Colonic mucosa (tissue), 4 donors: ENCODE data around the gene OPCML. TPM values are rescaled to one million over a fixed set of nuclear protein-coding genes. Genes with fewer than 3 reads are reported as not detected.

Experiments
- DNase-seq: peaks from one replicate; pipeline ENCODE4 v3.0.0-alpha.2; 2020
- H3K27ac ChIP-seq: fragments of 200-600 bp; one replicate; pipeline ENCODE4 v1.8.0; 2021
- H3K27me3 ChIP-seq: fragments of 200-600 bp; one replicate; pipeline ENCODE4 v1.8.0; 2021
- H3K36me3 ChIP-seq: fragments of 200-600 bp; one replicate; pipeline ENCODE4 v1.8.0; 2021
- H3K4me1 ChIP-seq: fragments of 200-600 bp; one replicate; pipeline ENCODE4 v1.8.0; 2021; ENCODE audit warnings: mild to moderate bottlenecking
- H3K4me3 ChIP-seq: fragments of 200-600 bp; one replicate; pipeline ENCODE4 v1.8.0; 2021
- H3K9ac ChIP-seq, 2 donors: one replicate each; pipeline ENCODE4 v1.7.0; 2013; ENCODE audit warnings: control low read depth in 2 of 2, low read depth in 2 of 2, low read length in 2 of 2
- H3K9me3 ChIP-seq: fragments of 200-600 bp; one replicate; pipeline ENCODE4 v1.8.0; 2021
- intact Hi-C: fragments of 100-400 bp; cut with DNase I; formaldehyde crosslinking; loops from one replicate; pipeline ENCODE4 v1.14.1; 2022
- total RNA-seq, 2 donors: library from RNA; stranded (reverse); fragmentation: NEBNext Ultra II Directional in 1 of 2; extraction: Animal tissue kit (Norgen Biotek cat#: 25700) in 1 of 2; gene quantifications; one replicate each; pipeline ENCODE4 v1.2.1, GENCODE V29; 2021
- TF ChIP-seq, protein P1 (sequence below): fragments of 200-600 bp; IDR thresholded peaks from one replicate; pipeline ENCODE4 v1.8.0; 2022; ENCODE audit warnings: antibody characterized with exemption, mild to moderate bottlenecking
- donor health status: healthy.
- donor health status: DM: no; HTN: no; CAD: no.
- donor health status: DM: no; HTN: no; CAD: no.

The OPCML gene
- total RNA-seq, 2 donors from 2014 or later = 0.08 TPM; not detected in 1

DNA sequence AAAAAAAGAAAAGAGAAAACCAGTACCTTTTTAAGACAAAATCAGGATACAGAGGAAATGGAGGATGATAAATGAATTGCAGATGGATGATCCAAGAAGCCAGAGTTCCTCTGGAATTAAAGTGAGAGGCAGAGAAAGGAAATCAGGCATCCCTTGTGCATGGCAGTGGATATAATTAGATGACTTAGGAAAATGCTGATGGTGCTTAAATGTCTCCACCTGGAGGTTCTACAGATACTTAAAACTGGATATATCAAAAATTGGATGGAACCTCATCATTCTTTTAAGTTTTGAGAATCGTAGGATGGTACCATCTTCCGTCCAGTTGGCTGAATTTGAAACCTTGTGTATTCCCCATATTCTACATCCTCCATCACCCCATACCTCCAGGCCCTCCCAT is 1121.9 kb downstream of the OPCML start:
- Histone ChIP-seq H3K4me3 (no peak overlapping the region), H3K27ac (no peak overlapping the region), H3K36me3 (no peaks in the 10 kb centered on the region), H3K9me3 (no peaks in the 10 kb centered on the region), H3K4me1 (no peaks in the 10 kb centered on the region), H3K9ac (no peak overlapping the region), H3K27me3 (no peaks in the 10 kb centered on the region)
- TF ChIP-seq, protein P1, sequence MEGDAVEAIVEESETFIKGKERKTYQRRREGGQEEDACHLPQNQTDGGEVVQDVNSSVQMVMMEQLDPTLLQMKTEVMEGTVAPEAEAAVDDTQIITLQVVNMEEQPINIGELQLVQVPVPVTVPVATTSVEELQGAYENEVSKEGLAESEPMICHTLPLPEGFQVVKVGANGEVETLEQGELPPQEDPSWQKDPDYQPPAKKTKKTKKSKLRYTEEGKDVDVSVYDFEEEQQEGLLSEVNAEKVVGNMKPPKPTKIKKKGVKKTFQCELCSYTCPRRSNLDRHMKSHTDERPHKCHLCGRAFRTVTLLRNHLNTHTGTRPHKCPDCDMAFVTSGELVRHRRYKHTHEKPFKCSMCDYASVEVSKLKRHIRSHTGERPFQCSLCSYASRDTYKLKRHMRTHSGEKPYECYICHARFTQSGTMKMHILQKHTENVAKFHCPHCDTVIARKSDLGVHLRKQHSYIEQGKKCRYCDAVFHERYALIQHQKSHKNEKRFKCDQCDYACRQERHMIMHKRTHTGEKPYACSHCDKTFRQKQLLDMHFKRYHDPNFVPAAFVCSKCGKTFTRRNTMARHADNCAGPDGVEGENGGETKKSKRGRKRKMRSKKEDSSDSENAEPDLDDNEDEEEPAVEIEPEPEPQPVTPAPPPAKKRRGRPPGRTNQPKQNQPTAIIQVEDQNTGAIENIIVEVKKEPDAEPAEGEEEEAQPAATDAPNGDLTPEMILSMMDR = no peak
- intact Hi-C loops = no loop called here
- DNase-seq = no peak

DNA sequence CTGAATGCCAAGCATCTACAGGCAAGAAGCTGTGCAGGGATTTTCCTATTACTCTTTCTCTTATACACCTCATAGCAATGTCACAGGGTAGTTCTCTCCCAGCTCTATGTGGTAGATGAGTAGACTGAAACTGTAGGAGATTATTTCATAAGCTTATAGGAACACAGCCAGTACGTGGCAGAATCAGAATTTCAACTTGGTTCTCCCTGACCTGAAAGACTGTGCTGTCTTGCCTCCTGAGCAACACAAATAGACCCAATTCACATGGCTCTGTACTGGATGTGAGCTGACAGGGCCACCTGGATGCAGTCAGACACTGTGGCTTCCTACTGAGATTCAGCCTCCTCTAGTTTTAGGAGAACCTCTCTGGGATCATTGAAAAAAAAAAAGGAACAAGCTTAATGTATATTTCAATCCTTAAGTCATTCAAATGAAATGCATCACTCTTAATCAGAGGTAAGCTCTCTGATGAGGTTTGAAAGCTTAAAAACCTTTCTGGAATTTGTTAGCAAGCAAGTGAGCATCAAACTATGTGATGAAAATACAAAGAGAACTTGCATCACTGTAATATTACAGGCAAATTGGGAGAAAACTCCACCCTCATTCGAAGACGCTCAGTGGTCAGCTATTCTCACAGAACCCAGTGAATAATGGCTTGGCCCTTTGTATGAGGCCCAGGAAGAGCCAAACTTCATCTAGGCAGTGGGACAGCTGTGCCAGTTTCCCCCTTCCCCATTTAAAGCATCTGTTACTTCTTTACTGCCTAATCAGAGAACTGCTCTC is 1122.5 kb downstream of the OPCML start:
- Histone ChIP-seq H3K4me3 (no peak overlapping the region), H3K4me1 (no peaks in the 10 kb centered on the region), H3K36me3 (no peaks in the 10 kb centered on the region), H3K27ac (no peak overlapping the region), H3K27me3 (no peaks in the 10 kb centered on the region), H3K9ac (no peak overlapping the region), H3K9me3 (no peaks in the 10 kb centered on the region)
- DNase-seq = no peak
- TF ChIP-seq, protein P1 = no peak
- intact Hi-C loops = no loop called here

DNA sequence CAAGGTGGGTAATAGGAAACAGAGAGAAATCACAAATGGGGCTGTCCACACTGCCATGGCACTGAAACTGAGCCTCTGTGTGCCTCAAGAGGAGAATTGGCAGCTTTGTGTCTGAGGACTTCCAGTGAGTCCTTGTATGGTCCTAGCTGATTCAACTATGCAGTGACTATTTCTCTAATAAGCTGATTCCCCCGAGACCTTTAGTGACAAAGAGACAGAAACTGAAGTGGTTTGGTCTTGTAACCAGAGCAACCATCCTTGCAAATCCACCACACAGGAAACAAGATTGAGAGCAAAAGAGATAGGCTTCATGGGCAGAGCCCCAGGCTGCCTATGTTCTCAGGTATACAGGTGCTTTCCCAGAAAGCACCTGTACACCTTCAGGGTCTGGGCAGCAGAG is 1123.4 kb downstream of the OPCML start:
- TF ChIP-seq, protein P1 = no peak
- Histone ChIP-seq H3K36me3 (no peaks in the 10 kb centered on the region), H3K9ac (no peak overlapping the region), H3K4me1 (no peaks in the 10 kb centered on the region), H3K27ac (no peak overlapping the region), H3K27me3 (no peaks in the 10 kb centered on the region), H3K4me3 (no peak overlapping the region), H3K9me3 (no peaks in the 10 kb centered on the region)
- DNase-seq = no peak
- intact Hi-C loops = no loop called here

DNA sequence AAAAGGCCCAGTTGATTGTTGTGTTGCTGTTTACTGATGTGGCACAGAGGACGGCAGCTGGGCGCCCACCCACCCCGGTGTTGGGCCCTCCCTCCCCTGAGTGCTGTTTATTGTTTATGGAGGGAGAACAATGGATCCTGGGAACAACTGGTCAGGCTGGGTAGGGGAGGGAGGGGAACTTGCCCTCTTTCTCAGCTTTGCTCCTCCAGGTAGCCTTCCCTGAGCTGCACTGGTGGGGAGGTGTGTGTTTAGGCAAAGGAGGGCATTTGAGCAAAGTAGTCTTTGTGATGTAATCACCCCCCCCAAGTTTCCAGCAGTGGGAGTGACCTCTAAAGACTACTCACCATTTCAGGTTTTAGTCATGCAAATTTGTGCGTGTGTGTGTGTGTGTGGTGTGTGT is 1126.6 kb downstream of the OPCML start:
- TF ChIP-seq, protein P1 = no peak
- Histone ChIP-seq H3K27me3 (no peaks in the 10 kb centered on the region), H3K4me3 (no peak overlapping the region), H3K4me1 (no peaks in the 10 kb centered on the region), H3K9ac (no peak overlapping the region), H3K27ac (no peak overlapping the region), H3K9me3 (no peaks in the 10 kb centered on the region), H3K36me3 (no peaks in the 10 kb centered on the region)
- no peak for DNase-seq
- intact Hi-C loops = no loop called here

DNA sequence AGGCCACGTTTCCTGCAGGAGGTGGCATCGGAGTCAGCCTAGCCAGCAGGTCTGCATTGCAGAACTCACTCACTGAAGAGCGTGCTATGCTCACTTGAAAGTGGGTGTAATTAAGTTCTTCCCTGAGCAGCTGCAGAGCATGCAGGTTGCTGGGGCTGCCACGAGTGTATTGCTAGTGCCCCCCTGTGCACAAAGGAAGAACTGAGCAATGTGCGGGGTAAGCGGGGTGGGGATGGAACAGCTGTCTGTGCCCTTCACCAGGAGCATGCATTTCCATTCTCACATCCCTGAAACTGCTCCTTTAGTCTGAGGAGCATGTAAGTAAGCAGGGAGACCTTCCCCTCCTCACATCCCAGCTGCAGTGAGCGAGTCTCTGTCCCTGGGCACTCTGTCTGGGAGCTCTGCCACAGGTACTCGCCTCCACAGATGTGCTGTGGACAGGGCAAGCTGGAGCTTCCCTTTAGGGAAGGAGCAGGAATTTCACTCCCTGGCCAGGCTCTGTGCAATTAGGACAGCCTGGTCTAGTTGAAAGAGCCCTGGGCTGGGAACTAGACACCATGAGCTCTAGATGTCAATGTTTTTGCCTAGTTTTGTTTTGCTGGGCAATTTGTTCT is 1130.1 kb downstream of the OPCML start:
- Histone ChIP-seq H3K4me3 (no peak overlapping the region), H3K9me3 (no peaks in the 10 kb centered on the region), H3K27me3 (no peaks in the 10 kb centered on the region), H3K4me1 (no peaks in the 10 kb centered on the region), H3K9ac (no peak overlapping the region), H3K27ac (no peak overlapping the region), H3K36me3 (no peaks in the 10 kb centered on the region)
- DNase-seq = no peak
- TF ChIP-seq, protein P1 = no peak
- intact Hi-C loops = no loop called here
